NCI-H1436 (cell line): ENCODE results near the gene LIPC.

Source experiments
- DNase-seq: peaks from one replicate; lab custom pipeline; 2025; lab: John Stamatoyannopoulos, UW

LIPC gene

GRCh38 chr15:58436552-58436951 lies 4.8 kb downstream of the LIPC start:
- DNase-seq, result no peak

DNA sequence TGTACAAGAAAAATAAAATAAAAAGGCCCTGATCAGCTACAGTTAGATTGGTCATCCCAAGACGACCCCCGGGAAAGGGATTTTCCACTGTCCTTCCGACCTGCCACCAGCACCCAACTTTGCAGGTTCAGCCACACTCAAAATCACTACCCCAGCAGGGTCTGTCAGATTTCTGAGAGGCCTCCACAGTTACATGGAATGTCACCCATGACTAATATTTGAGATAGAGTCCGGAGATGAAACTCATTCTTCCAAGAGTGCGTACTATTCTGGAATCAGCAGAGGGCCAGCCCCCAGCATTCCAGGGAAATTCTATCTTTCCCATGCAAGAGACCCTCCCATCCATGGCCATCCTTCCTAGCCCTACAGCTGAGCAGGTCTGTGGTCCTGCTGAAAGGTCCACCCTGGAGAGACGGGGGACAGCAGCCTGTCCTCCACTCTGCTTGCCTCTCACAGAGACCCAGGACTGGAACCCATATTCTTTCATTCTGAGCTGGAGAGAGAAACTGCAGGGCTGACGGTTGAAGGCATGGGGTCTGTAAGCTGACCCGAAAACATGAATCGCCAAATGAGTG lies 5.8 kb downstream of the LIPC start:
- no peak for DNase-seq

DNA sequence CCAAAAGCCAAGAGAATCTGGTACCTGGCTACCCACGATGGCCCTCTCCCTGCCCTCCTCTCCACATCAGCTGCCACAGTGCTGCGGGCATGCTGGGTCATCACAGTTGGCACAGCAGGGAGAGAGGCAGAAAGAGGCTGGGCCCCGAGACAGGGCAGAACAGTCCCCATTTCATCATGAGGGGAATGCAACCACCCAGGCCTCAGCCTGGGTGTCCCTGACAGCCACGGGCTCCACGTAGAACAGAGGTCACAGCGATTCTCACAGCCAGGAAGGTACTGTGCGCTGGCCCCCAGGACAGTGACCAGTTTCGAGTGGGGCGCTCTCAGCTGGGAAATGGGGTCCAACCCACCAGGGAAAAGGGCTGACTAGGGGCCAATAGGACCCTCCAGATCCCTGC lies 6.3 kb downstream of the LIPC start:
- no peak for DNase-seq

GRCh38 chr15:58438956-58439355 lies 7.2 kb downstream of the LIPC start:
- peak; percentile 42 for DNase-seq

- no peak for DNase-seq
Observed at GRCh38 chr15:58440158-58440910, 8.5 kb downstream of the LIPC start.

- DNase-seq, result no peak
Observed at GRCh38 chr15:58440922-58441321, 9.1 kb downstream of the LIPC start.

GRCh38 chr15:58441376-58442070 lies 9.7 kb downstream of the LIPC start:
- DNase-seq, result no peak

DNA sequence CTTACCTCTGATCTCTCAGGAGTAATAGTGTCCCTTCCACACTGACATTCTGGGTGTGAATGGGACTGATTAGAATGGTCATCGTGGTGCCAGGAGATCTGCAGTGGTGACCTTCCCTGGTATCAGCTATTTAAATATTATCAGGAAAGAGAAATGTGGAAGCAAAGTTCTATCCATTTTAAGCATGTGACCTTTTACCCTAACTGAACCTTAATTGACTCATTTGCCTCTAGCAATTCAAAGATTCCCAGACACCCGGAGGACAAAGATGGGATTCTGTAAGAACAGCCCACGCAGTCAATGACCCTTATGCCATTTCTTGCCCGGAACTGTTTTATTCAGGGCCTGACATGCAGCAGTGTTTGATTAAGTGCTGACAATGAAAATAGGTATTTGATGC lies 10.3 kb downstream of the LIPC start:
- DNase-seq, result no peak

DNA sequence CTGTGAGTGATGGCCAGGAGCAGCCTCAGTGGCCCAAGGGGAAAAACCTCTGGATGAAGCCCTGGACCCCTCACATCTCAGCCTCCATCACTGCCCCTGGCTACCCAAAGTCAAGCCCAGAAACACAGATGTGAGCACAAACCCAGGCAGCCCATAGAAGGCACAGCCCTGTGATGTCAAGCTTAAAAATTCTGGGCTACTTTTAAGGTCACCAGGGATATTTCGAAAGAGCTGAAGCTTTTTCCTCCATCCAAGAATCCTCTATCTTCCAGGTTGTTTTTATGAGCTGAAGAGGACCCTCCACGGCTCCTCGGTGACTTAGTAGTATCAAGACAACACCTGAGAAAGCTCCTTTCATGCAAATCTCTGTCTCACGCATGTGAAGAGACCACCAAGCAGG lies 11.5 kb downstream of the LIPC start:
- no peak for DNase-seq

- no peak for DNase-seq
Observed at GRCh38 chr15:58444056-58444455, 12.3 kb downstream of the LIPC start.

DNA sequence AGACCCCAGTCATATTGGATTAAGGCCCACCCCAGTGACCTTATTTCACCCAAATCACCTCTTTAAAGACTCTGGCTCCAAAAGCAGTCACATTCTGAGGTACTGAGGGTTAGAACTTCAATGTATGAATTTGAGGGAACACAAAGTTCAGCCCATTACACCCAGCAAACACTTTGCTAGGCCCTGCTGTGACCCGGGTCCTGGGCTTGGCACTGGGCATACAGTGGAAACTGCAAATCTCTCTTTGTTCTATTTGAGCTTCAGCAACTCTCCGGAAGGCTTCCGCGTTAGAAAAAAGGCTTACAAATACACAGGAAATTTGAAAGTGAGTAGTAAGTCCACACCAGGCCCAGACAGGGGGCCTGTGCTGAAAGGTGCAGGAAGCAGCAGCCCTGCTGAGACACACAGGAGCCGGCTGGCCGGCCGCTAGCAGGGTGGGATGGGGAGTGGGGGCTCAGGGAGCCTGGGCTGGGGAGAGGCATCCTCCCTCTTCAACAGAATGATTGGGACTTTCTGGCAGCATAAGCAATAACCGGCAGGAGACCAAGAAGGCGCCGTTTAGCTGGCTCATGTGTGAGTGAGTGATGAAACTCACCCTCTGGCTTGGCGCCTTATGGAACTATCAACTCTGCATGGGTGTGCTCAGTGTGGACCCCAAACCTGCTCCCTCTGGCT lies 13.0 kb downstream of the LIPC start:
- no peak for DNase-seq

DNA sequence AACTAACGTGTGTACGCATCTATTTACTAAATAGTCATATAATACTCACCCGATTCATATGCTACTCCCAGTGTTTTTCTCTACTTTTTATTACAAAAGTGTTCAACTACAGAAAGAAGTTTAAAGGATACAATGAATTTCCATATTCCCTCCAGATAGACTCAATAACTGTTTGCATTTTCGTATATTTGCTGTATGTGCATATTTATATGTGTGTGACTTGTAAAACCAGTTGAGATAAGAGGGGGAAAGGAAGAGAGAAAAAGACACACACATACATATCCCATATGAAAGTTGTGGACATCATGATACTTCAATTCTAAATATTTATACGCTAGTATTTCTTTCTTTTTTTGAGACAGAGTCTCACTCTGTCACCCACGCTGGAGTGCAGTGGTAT lies 14.1 kb downstream of the LIPC start:
- DNase-seq, result no peak

GRCh38 chr15:58446521-58446920 lies 14.7 kb downstream of the LIPC start:
- no peak for DNase-seq

DNA sequence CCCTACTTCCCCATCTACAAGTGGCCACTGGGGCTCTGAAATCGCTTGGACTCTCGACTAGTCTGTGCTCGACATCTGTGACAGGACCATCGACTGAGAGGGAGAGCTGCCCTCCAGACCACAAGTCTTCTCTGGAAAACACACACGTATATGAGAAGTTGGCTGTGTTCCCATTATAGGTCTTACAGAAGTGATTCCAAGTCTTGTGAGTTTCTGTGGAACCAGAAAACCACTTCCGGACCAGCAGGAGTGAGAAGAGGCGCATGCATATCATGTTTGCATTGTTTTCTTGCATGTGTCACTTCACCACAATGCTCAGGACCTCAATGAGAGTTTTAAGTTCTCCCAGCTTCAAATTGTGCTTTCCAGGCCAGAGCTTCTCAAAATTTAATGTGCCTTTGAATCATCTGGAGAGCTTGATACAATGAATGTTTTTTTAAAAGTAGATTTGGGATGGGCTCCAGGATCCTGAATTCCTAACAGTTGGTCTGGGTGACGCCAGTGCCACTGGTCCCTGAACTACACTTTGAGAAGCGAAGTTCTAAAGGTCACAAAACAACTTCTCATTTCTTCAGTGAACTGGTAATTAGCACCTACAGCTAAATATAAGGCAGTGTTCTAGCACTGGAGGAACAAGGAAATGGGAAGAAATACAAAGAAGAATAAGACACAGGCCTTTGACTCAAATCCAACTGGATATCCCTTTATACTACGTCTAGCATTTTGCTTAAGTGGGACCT lies 15.7 kb downstream of the LIPC start:
- DNase-seq, result no peak

GRCh38 chr15:58448331-58448730 lies 16.5 kb downstream of the LIPC start:
- no peak for DNase-seq

GRCh38 chr15:58448906-58449305 lies 17.1 kb downstream of the LIPC start:
- DNase-seq, result no peak

- DNase-seq, result no peak
Observed at GRCh38 chr15:58451826-58452225, 20.0 kb downstream of the LIPC start.

- DNase-seq, result no peak
Observed at GRCh38 chr15:58452775-58453174, 21.0 kb downstream of the LIPC start.

GRCh38 chr15:58453931-58454793 lies 22.4 kb downstream of the LIPC start:
- no peak for DNase-seq

DNA sequence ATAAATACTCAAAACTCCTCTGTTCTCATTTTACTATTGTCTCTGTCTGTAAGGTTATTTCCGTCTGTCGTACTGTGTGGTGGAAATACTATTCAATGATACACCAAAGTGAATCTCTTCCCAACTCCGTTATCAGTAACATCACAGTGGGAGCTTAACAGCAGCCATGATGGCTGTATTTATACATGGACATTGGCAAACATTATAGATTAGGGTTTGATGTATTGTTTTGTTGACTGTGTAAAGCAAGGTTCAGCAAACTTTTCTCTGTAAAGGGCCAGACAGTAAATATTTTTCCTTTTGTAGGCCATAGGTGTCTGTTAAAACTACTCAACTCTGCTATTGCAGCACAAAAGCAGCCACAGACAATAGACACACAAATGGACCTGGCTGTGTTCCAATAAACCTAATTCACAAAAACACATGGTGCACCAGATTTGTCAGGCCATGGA lies 23.2 kb downstream of the LIPC start:
- peak; percentile 70 for DNase-seq

- no peak for DNase-seq
Observed at GRCh38 chr15:58457466-58457965, 25.7 kb downstream of the LIPC start.
